ENCODE data around the gene KLHL6.

DNA sequence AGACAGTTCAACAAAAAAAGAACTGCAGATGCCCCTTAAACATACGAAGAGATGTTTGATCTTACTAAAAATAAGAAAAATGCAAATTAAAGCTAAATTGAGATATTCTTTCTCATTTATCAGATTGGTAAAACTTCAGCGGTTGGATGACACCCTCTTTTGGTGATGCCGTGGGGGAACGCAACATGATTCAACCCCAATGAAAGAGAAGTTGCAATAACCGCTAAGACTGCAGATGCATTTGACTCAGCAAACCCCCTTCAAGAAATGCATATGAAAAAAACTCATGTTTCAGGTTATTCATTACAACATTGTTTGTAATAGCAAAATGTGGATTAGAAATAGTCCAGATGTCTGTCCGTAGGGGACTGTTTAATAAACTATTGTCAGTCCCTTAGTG, 3.6 kb downstream of the KLHL6 start:
- TF ChIP-seq CTCF (IDR thresholded peaks at IDR 0.05) (no peak), POLR2A (IDR thresholded peaks at IDR 0.05) (no peak)
